G401 (cell line): ENCODE data around the gene CEP350. TPM values are rescaled to one million over a fixed set of nuclear protein-coding genes. Genes with fewer than 3 reads are reported as not detected.
"Not testable (repeated sequence)": the region's sequence is repeated elsewhere in the genome, so short reads cannot be mapped to it uniquely, and the experiment has no call there.

Source experiments
- DNase-seq: peaks from one replicate; pipeline ENCODE4 v3.0.0-alpha.2; 2015; ENCODE audit warnings: low spot score
- in situ Hi-C: cut with HindIII; loops from 2 replicates; pipeline ENCODE4 v1.10.0; 2016; ENCODE audit warnings: low sequenced_read_pairs, mixed read lengths
- total RNA-seq: library from RNA; depleted of rRNA; stranded (reverse); fragments of >200 nt; shearing (Covaris generic); gene quantifications from 2 replicates; pipeline ENCODE4 v1.2.3, GENCODE V29; 2014

The CEP350 gene
- total RNA-seq, 1 experiment from 2014 or later = 64.9 TPM

- in situ Hi-C loops = no loop called here
- no peak for DNase-seq
Observed at GRCh38 chr1:180094705-180095295, 140.2 kb downstream of the CEP350 start.

- in situ Hi-C loops = no loop called here
- no peak for DNase-seq
Observed at GRCh38 chr1:180096584-180097325, 142.1 kb downstream of the CEP350 start.

GRCh38 chr1:180097326-180097605 lies 142.7 kb downstream of the CEP350 start:
- no peak for DNase-seq
- in situ Hi-C loops = no loop called here

- in situ Hi-C loops = no loop called here
Observed at GRCh38 chr1:180101411-180101810, 146.8 kb downstream of the CEP350 start.

GRCh38 chr1:180103819-180104218 lies 149.2 kb downstream of the CEP350 start:
- no peak for DNase-seq
- in situ Hi-C loops = no loop called here

More at GRCh38 chr1:180101411-180101810, 146.8 kb downstream of the CEP350 start:
- no peak for DNase-seq

- no peak for DNase-seq
- in situ Hi-C loops = no loop called here
Observed at GRCh38 chr1:180112091-180112490, 157.5 kb downstream of the CEP350 start.

GRCh38 chr1:180112984-180113647 lies 158.5 kb downstream of the CEP350 start:
- DNase-seq = no peak
- in situ Hi-C loops = no loop called here

- DNase-seq = no peak
- in situ Hi-C loops = no loop called here
Observed at GRCh38 chr1:180114396-180114945, 159.9 kb downstream of the CEP350 start.

- in situ Hi-C loops = no loop called here
- no peak for DNase-seq
Observed at GRCh38 chr1:180116964-180117763, 162.6 kb downstream of the CEP350 start.

- DNase-seq = no peak
Observed at GRCh38 chr1:180117764-180118116, 163.1 kb downstream of the CEP350 start.

GRCh38 chr1:180119837-180120236 lies 165.2 kb downstream of the CEP350 start:
- DNase-seq = no peak
- in situ Hi-C loops = no loop called here

More at GRCh38 chr1:180117764-180118116, 163.1 kb downstream of the CEP350 start:
- in situ Hi-C loops = no loop called here

- in situ Hi-C loops = no loop called here
- DNase-seq = no peak
Observed at GRCh38 chr1:180123463-180123936, 168.9 kb downstream of the CEP350 start.

GRCh38 chr1:180130651-180131050 lies 176.0 kb downstream of the CEP350 start:
- no peak for DNase-seq
- in situ Hi-C loops = no loop called here

- in situ Hi-C loops = no loop called here
Observed at GRCh38 chr1:180131510-180131909, 176.9 kb downstream of the CEP350 start.

GRCh38 chr1:180133193-180133592 lies 178.6 kb downstream of the CEP350 start:
- in situ Hi-C loops = no loop called here
- DNase-seq = no peak

More at GRCh38 chr1:180131510-180131909, 176.9 kb downstream of the CEP350 start:
- no peak for DNase-seq

GRCh38 chr1:180133688-180134087 lies 179.1 kb downstream of the CEP350 start:
- in situ Hi-C loops, DNase-seq: not testable (repeated sequence)

GRCh38 chr1:180135535-180135934 lies 180.9 kb downstream of the CEP350 start:
- no peak for DNase-seq
- in situ Hi-C loops = no loop called here

- no peak for DNase-seq
- in situ Hi-C loops = no loop called here
Observed at GRCh38 chr1:180136331-180136967, 181.8 kb downstream of the CEP350 start.

- DNase-seq = no peak
- in situ Hi-C loops = no loop called here
Observed at GRCh38 chr1:180136968-180137356, 182.4 kb downstream of the CEP350 start.
